Measurements from ENCODE around the gene ABHD17A.
"Not testable (repeated sequence)": the region's sequence is repeated elsewhere in the genome, so short reads cannot be mapped to it uniquely, and the experiment has no call there.

The ABHD17A gene

DNA sequence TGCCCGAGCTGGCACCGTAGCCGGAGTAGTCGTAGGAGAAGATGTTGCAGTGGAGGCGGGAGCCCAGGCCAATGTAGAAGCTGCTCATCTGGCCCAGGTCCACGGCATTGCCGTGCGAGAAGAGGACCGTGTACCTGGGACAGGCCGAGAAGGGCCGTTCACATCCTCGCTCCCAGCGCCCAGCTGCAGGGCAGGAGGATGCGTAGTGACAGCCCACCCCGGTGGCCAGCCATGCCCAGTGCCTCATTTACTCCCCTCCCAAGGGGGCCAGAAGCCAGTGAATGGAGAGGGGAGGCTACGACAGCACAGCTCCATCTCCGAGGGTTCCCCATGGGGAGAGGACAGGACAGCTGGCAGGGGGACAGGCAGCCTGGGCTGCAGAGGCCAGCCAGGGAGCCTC is 5.3 kb downstream of the ABHD17A start:
- DNase-seq = not testable (repeated sequence)

DNA sequence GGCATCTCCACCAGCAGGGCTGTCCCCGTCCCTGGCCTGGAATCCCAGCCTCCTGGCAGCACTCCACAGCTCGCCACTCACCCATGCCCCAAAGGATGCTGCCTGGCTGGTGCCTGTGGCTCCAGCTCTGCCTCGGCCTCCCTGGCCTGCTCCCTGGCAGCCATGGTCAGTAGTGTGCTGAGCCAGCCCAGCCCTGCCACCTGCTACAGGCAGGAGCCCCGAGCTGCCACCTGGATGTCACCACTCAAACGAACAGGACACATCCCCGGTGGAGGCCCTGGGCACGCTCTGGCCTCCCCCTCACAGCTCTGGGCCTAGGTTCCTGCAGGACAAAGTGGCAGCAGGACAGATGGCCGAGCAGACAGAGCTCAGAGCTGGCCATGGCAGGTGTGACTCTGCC is 6.7 kb downstream of the ABHD17A start:
- not testable (repeated sequence) for DNase-seq

DNA sequence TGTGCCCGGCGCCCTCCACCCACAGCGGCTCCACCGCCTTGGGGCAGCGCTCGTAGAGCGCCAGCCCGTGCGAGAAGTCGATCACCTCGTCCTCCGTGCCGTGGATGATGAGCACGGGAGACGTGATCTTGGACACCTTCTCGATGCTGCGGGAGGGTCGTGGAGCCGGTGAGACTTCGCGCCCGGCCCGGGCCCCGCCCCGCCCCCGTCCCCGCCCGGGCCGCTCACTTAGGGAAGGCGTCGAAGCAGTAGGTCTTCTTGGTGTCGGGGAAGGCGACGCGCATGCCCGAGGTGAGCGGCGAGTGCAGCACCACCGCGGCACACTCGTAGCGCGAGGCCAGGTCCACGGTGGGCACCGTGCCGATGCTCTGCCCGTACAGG is 8.0 kb downstream of the ABHD17A start:
- not testable (repeated sequence) for DNase-seq

DNA sequence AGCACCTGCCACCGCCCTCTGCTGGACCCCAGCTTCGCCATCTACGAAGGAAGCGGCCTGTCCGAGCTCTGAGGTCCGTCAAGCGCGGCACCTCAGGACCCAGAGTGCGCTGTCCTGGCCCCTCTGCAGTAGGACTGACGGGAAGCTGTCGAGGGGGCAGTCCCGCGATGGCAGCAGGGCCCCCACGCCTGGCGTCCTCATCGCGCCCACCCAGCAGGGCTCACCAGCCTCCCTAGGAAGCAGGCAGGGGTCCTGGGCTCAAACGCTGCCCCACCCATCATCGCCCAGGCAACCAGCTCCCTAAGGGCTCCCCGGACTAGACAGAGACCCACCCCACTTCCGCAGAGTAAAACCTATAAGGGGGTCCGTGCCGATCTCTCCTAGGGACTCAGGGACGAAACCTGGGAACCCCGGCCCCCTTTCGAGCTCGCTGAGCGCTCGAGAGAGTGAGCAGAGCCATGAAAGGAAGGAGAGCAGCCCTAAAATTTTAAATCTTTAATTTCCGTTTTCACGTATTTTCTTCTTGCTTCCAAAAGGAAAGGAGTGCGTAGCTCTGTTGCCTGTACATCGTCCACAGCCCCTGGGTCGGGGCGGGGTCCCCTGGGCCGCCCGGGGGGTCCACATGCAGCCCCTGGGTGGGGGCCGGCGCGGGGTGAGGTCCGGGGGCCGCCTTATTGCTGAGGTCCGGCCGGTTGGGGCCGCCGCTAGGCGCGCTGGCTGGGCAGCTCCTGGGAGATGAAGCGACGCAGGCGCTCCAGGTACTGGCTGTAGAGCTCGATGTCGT is 8.6 kb downstream of the ABHD17A start:
- not testable (repeated sequence) for DNase-seq

DNA sequence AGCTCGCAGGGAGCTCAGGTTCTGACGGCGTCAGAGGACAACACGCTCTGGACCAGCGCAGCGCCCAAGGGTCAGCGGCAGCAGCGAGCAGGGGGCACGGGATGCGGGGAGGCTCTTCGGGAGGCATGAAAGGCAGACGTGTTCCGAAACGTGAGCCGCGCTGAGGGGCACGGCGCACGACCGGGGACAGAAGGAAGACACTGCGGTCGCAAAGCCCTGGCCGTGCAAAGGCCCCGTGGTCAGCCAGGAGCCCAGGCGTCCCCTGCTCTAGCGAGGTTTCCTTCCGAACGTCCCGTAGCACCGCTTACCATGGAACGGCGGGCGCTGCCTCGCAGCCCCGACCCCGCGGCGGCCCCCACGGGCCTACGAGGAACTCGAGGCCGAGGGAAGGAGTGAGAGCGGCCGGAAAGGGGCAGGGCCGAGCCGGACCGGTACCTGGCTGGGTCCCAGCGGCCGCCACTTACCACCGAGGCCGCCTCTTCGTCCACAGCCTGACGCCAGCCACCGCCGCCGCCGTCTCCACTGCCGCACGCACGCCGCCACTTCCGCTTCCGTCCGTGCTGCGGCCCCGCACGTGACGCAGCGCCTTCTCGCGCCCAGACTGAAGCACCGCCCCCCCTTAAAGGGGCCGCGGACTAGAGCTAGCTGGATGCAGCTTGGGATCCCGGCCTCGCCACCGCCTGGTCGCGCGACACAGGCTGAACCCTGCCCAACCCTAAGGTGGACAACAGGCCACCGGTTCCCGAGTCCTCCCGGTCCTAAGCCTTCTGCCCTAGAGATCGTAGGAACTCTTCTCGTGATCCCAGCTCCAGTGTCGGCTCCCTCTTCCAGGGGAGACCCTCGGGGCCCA is 9.4 kb downstream of the ABHD17A start:
- DNase-seq = peak; percentile 88

DNA sequence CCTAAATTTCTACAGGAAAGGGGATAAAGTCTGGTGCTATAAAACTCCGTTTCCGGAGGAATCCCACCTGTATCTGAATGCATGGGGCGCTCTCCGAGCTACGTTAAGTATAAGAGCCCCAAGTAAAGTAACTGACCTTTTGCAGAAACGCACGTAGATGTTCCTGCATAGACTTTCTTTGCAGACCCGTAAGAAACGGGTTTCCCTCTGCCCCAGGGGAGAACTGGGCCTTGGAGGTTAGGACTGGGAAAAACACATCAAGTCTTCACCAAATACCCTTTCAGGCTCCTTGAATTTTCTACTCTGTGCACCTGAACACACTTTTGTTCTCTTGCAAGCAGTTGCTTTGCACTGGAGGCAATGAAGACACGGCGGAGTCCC is 10.0 kb downstream of the ABHD17A start:
- not testable (repeated sequence) for DNase-seq

DNA sequence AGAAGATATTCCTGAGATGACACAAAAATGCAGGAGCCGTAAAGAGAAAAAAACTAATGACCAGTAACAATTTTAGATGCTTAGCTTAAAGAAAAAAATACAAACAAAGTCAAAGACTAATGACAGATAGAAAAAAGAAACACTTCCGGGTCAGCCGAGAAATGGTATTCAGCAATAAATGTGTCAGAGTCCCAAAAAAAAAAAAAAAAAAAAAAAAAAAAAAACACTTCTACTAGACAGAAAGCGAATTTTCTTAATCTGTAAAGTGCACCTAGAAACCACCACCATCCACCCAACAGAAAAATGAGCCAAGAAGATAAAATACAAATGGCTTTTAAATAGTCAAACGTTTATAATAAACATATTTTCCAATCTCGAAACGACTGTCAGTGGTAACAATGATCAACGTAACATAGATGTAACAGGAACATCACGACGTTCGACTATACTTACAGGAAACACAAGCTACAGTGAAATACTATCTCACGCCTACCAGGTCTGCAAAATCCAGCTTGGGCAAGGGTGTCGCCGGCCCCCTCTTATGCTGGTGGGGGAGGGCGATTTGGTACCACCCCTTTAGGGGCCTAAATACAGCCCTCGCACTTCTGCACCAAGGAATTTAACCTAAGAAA is 10.6 kb downstream of the ABHD17A start:
- no peak for DNase-seq

DNA sequence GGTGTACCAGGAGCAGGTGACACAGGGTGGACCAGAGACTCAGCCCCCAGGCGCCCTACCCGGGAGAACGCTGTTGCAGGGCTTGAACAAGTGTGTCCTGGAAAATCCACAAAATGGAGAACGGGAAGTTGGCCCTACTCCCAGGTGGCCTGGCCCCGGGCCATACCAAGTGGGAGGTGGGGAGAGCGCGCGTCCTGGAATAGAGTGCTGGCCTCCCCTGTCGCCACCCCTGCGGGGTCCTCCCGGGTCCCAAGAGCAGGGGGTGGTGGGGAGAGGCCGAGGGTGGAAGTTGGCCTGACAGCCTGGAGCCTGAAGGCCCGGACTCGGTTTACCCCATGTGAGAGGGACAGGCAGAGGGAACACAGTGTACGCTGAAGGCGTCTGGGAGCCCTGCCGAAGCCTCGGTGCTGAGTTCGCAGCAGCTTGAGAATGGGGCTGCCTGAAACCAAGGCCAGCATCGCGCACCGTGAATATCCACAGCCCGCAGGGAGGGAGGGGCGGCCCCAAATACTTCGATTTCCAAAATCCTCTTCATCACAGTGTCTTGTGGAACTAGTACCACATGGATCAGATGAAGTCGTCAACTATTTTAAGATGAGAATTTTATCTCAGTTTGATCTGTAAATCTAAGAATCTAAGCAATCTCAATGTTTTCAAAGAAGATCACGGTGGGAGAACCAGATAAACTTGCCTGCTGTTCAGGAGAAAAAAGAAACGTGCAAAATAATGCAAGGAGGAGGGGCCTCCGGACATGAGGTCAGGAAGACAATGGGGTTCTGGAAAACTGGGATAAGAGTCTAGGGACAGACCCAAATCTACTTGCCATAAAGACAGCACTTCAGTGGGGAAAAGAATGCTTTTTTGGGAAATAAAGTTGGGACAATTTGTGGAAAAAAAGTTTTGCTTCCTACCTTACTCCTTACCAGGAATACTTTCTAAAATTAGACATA is 11.5 kb downstream of the ABHD17A start:
- DNase-seq = no peak

DNA sequence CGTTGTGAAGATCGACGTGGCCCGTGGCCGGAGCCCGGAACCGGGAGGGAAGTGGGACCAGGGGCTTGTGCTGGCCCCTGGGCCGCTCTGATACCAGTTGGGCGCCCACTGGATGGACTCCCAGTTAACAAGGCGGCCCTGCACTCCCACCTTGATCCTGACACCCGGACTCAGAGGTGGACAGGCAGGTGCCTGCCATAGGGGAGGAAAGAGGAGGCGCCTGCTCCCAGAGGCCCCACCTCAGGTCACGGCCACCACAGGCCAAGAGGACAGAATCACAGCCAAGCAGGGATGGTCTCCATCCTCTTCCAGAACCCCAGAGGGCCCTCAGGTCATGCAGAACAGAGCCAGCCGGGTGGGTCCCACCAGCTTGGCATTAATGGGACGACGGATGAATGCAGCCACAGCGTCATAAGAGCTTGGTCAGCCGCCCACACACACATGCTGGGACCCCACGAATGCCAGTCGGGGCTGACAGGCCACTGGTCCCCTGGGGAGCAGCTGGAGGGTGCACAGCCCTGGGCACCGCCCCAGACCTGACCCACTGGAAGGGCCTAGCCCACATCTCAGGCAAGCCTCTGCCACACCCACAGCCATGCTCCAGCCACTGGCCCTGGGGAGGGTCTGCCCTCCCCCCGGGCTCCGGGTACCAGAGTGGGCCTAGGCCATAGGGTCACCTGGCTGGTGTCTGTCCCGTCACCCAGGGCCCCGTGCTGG is 12.3 kb downstream of the ABHD17A start:
- DNase-seq = no peak

DNA sequence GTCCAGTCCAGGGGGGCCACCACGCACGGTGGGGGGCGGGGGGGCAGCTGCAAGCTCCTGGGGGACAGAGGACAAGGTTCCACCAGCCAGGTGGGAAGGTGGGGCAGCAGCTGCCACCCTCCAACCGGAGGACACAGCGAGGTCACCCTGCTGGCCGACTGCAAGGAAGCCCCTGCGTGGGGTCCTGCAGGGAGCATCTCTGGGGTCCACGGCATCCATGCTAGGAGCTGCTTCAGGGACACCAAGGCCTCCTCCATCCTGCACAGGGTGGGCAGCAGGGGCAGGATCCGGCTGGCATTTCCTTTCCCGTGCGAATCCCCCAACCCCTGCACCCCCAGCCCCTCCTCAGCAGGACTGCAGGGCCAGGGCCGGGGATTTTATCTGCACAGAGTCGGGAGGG is 13.7 kb downstream of the ABHD17A start:
- DNase-seq = no peak

DNA sequence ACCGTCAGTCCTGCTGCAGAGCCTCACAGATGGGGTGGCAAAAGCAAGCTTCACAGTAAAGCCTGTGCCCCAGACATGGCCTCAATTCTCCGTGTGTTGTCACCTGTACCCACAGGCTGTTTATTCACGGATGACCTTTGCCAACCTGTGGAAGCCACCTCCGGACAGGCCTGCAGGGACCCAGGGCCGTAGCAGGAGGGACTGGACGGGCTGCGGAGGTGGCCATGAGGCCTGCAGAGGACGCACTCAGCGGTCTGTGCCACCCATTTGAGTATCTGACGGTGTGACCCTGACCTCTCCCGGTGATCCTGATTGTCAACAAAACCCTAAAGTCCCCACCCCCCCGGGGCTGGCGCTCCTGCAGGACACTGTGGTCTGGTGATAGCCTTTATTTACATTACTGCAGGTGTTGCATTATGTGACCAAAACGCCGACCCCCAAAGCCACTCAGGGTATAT is 14.1 kb downstream of the ABHD17A start:
- DNase-seq = no peak

DNA sequence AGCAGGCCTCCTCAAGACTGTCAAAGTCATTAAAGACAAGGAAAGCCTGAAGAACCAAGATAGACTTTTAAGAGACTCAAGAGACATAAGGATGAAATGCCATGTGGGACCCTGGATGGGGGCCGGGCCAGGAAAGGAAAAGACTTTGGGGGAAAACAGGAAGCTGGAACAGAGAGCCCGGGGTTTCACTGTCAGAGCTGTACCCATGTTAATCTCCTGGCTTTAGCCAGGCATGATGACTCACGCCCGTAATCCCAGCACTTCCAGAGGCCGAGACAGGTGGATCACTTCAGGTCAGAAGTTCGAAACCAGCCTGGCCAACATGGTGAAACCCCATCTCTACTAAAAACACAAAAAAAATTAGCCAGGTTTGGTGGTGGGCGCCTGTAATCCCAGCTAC is 16.3 kb downstream of the ABHD17A start:
- DNase-seq = no peak

DNA sequence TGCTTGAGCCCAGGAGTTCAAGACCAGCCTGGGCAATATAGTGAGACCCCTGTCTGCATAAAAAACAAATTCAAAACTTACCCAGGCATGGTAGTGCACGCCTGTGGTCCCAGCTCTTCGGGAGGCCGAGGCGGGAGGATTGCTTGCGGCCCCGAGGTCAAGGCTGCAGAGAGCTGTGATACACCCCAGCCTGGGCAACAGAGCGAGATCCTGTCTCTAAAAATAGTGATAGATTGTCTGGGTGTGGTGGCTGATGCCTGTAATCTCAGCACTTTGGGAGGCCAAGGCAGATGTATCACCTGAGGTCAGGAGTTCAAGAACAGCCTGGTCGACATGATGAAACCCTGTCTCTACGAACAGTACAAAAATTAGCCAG is 18.0 kb downstream of the ABHD17A start:
- no peak for DNase-seq

DNA sequence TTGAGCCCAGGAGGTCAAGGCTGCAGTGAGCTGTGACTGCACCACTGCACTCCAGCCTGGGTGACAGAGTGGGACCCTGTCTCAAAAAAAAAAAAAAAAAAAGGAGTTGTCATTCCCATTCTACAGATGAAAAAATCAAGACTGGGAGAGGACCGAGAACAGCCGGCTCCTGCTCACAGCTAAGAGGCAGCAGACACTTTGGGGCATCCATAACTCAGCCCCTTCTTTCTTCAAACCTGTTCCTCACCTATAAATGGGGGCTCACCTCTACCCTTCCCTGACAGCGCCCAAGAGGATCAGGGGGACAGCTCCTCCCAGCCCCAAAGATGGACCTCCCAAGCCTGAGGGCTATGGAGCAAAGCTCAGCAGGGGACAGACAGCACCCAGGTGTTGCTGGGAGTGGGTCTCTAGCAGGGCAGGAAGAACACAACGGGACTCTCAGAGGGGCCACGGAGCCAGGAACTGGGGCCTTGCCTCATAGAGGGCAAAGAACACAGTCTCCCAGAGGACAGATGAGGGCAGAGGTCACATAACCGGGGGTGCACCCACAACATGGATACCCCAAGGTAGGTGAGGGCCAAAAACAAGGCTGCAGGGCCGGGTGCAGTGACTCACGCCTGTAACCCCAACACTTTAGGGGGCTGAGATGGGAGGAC is 18.5 kb downstream of the ABHD17A start:
- DNase-seq = no peak

DNA sequence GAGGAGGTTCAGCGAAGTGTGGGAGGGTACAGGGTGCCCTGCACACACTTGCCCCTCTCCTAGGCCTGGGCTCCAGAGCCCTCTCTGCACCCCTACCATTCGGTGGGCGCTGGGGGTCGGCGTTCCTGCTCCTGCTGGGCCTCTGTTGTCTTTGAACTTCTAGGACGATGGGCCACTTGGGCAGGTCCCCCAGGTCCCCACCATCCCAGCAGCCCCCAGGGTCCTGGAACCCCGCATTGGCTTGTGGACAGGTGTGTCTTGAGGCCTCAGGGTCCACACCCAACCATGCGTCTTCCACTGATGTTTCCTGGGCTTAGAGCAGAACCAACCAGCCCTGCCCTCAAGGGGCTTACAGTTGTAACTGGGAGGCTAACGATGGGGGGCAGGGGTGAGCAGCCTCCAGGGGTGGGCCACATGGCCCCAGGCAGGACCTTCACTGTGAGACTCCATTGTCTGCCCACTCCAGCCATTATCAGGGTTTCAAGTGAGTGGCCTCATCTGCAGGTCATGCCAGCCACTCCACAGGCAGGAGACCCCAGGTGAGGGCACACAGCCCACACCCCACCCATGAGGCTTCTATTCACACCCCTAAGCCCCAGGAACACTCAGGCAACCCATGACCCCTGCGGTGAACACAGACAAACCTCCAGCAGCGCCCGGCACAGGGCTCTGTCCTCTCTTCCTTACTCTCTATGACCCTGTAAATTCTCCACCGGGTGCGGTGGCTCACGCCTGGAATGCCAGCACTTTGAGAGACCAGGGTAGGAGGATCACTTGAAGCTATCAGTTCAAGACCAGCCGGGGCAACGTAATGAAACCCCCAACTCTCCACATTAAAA is 19.9 kb downstream of the ABHD17A start:
- DNase-seq = no peak

DNA sequence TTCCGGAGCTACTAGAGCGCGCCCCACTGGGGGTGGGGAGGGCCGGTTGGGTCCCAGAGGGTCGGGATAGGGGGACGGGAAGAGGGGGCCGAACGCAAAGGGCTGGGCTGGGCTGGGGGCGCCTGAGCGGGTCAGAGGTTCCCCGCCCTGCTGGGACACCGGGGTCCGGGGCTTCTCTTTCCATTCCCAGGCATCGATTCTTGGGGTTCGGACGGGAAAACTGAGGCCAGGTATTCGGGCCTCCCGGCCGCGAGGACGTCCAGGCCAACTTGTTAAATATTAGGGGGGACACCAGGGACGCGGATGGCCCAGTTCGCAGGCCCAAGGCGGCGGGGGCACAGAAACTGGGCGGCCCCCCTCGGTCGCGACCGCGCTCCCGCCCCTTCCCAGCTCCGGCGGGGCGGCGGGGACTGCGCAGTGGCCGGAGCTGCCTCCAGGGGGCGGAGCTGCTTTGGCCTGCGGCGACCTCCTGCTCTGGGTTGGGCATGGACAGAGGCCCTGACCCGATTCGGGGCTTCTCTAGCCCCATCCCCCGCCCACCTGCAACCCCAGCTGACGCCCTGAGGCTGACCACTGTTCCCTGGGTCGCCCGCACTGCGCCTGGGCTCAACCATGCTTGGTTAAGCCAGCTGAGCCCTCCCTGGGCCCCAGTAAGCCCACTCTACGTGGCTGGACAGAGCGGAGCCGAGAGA is 20.7 kb downstream of the ABHD17A start:
- peak; percentile 73 for DNase-seq

DNA sequence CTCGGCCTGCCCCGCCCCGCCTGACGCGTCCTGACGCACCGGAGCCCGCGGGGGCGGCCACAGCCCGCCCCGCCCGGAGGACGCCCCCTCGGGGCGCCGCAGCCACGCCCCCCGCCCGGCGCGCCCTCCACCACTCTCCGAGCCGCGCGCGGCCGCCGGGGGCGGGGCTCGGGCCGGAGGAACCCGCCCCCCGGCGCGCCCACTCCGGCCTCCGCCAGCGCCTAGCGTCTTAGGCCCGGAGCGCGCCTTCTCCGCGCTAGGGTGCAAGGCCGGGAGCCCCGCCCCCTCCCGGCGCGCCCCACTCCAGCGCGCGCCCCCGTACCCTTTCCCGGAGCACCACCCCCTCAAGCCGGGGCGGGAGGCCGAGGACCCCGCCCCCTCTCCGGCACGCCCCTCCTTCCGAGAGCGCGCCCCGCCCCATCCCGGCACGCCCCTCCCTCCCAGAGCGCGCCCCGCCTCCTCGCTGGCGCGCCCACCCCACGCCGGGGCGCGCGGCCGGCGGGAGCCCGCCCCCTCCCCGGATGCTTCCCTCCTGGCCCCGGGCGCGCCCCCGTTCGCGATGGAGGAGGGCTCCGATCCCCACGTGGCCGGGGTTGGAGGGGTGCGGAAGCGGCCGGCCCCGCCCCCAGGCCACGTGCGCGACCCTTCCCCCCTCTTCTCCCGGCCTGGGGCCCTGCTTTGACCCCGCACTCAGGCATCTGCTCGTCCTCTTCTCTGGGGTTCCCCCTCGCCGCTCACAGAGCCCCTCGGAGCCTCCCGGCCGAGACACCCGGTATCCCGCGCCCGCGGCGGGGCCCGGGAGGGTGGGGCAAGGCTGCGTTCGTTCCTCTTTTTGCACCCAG is 21.4 kb downstream of the ABHD17A start:
- peak; percentile 88 for DNase-seq

DNA sequence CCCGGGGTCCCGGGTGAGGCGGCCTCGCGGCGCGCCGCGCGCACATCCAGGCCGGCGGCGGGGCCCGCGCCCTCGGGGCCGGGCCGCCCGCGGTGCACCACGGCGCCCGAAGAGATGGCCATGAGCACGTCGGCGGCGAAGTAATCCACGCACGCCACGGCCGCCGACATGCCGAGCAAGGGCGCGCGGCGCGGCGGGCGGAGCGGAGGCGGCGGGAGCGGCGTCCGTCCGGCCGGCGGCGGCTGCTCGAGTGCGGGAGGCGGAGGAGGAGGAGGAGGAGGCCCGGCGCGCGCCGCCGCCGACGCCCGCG is 22.0 kb downstream of the ABHD17A start, which contains the start of gene KLF16:
TSS of gene KLF16 (minus strand) at position 252 of the 310 bp plus-strand sequence. CDS start at position 170, 82 bp downstream.
- no peak for DNase-seq

Data from activated CD4-positive, CD25-positive, alpha-beta regulatory T cell treated with anti-CD3 and anti-CD28 coated beads, Interleukin-2, amount 50 U/mL, for 72 hours (primary cell).